ENCODE data around the gene GRM8. TPM values are rescaled to one million over a fixed set of nuclear protein-coding genes. Genes with fewer than 3 reads are reported as not detected.

The GRM8 gene
- total and polyA plus RNA-seq, 9 of the 15 experiments (the other 6 are each of a cell fraction or from before 2014, with no cell fraction given) = 0.13 TPM; not detected in 7

GRCh38 chr7:126702242-126703016 is 550.3 kb downstream of the GRM8 start:
- no peaks in the 10 kb centered on the region for H4K20me1 ChIP-seq (replicated peaks; ENCODE audit: control insufficient read depth, insufficient read depth, low read length)
- no peaks in the 10 kb centered on the region for H3K9me3 ChIP-seq (replicated peaks; ENCODE audit: control insufficient read depth, insufficient read depth, low read depth, low read length)
- no TSS peak for BruUV-seq (replicated peaks)
- H2AFZ ChIP-seq (ENCODE audit: low read depth, low read length) = peak overlapping the region; percentile 80
- H3K27me3 ChIP-seq (ENCODE audit: control insufficient read depth in 2 of 2, insufficient read depth in 2 of 2, low read length in 2 of 2) = no peaks in the 10 kb centered on the region
- in situ Hi-C loops (cut with MboI) = no loop called here
- peaks cover 0 to 45% of the 10 kb centered on the region in 2 experiments; a peak in 3 of 5 replicates for H3K4me1 ChIP-seq (replicated peaks in 1 of 2; ENCODE audit: control insufficient read depth in 2 of 2, insufficient read depth in 2 of 2, low read length in 2 of 2)
- no peak overlapping the region for H3K9ac ChIP-seq (ENCODE audit: insufficient read depth in 1 of 2, low read depth in 2 of 2, low read length in 2 of 2)
- no peak overlapping the region for H3K4me3 ChIP-seq
- H3K27ac ChIP-seq (ENCODE audit: extremely low read depth, low read depth, low read length) = peak overlapping the region; percentile 93; the same call in 2 of the 3 replicates
- no peak overlapping the region; the same call in 1 of the 2 replicates for H3K4me2 ChIP-seq (ENCODE audit: insufficient read depth, low read length)
- ATAC-seq = peak; percentile 24
- H3K79me2 ChIP-seq (ENCODE audit: control insufficient read depth, insufficient read depth, low read length) = no peaks in the 10 kb centered on the region
- CTCF ChIA-PET (ENCODE audit: low intra/inter-chr PET ratio) = no interaction called here
- POLR2A ChIA-PET = interaction anchor here (1.3 kb wide), 1 partner anchor 16 kb away, joined by 3 read pairs; no protein-coding TSS in a partner anchor
- no peak for FAIRE-seq
- WGBS (ENCODE audit: insufficient coverage, low coverage, missing lambda C conversion rate) = 43% methylated on average over 7 of the region's 7 CpGs
- peak in 2 of 4 experiments; percentile 16 to 33 for DNase-seq (ENCODE audit: extremely low read depth in 1 of 4, low spot score in 3 of 4)
- intact Hi-C loops (cut with micrococcal nuclease) = no loop called here
- H3K36me3 ChIP-seq (ENCODE audit: control insufficient read depth, insufficient read depth, low read length) = no peaks in the 10 kb centered on the region
- H3K9me1 ChIP-seq (ENCODE audit: control insufficient read depth, insufficient read depth, low read length) = no peaks in the 10 kb centered on the region
- TF ChIP-seq ZNF174 (CRISPR knock-in tag; IDR thresholded peaks at IDR 0.05) = no peak
- TF ChIP-seq NCOA2 (IDR thresholded peaks at IDR 0.05; ENCODE audit: partially characterized antibody in 2 of 2) = no peak
- 0 out of 2 replicates have a peak, but pooled peaks have one; percentile 21 for TF ChIP-seq ZNF197 (CRISPR knock-in tag; IDR thresholded peaks at IDR 0.05; ENCODE audit: low read depth)
- TF ChIP-seq ZNF551 (CRISPR knock-in tag; IDR thresholded peaks at IDR 0.05) = no peak
- TF ChIP-seq ZFP91 (CRISPR knock-in tag; IDR thresholded peaks at IDR 0.05) = no peak
- TF ChIP-seq TCF7 (IDR thresholded peaks at IDR 0.05; ENCODE audit: borderline replicate concordance) = no peak
- no peak for TF ChIP-seq ATF7 (IDR thresholded peaks at IDR 0.05)
- no peak for TF ChIP-seq TFE3 (CRISPR knock-in tag; IDR thresholded peaks at IDR 0.05)
- TF ChIP-seq CEBPG (CRISPR knock-in tag; IDR thresholded peaks at IDR 0.05) = no peak
- no peak for TF ChIP-seq CEBPG (tag; conservative IDR thresholded peaks at IDR 0.05 in 1 of 2, IDR thresholded peaks at IDR 0.05 in 1 of 2)
- no peak for TF ChIP-seq RFX7 (CRISPR knock-in tag; IDR thresholded peaks at IDR 0.05)
- peak; percentile 44; the same call in 1 of the 2 replicates for TF ChIP-seq DMBX1 (CRISPR knock-in tag; IDR thresholded peaks at IDR 0.05; ENCODE audit: borderline replicate concordance)
- no peak for TF ChIP-seq ETV6 (IDR thresholded peaks at IDR 0.05; ENCODE audit: borderline replicate concordance in 1 of 2, low read depth in 2 of 2, low read length in 1 of 2)
- TF ChIP-seq ETV6 (CRISPR knock-in tag; IDR thresholded peaks at IDR 0.05; ENCODE audit: borderline replicate concordance) = no peak
- TF ChIP-seq ZNF589 (CRISPR knock-in tag; IDR thresholded peaks at IDR 0.05; ENCODE audit: low read depth) = peak; percentile 58; the same call in 1 of the 2 replicates
- no peak for TF ChIP-seq EWSR1 (IDR thresholded peaks at IDR 0.05; ENCODE audit: borderline replicate concordance, low read depth, partially characterized antibody)
- peak; percentile 23; the same call in 1 of the 2 replicates for TF ChIP-seq SMAD4 (CRISPR knock-in tag; conservative IDR thresholded peaks at IDR 0.05)
- TF ChIP-seq CBFA2T3 (IDR thresholded peaks at IDR 0.05) = 0 out of 2 replicates have a peak, but pooled peaks have one; percentile 9

Data from K562 (cell line).